HG03280 (cell line): ENCODE results near the gene CACNA1A.
"Not testable (repeated sequence)": the region's sequence is repeated elsewhere in the genome, so short reads cannot be mapped to it uniquely, and the experiment has no call there.

Experiments used
- ATAC-seq: cut with Tn5 transposase; IDR thresholded peaks from one replicate; pipeline ENCODE4 v1.9.1; 2021; ENCODE audit warnings: mild to moderate bottlenecking, moderate library complexity; ENCODE audit not compliant: unreplicated experiment

Gene CACNA1A

GRCh38 chr19:13366529-13367143, 139.6 kb downstream of the CACNA1A start:
- ATAC-seq = no peak

- ATAC-seq = no peak
Observed at GRCh38 chr19:13363954-13364353, 142.3 kb downstream of the CACNA1A start.

GRCh38 chr19:13363245-13363644, 143.0 kb downstream of the CACNA1A start:
- ATAC-seq = no peak

- no peak for ATAC-seq
Observed at GRCh38 chr19:13362668-13363067, 143.6 kb downstream of the CACNA1A start.

- not testable (repeated sequence) for ATAC-seq
Observed at GRCh38 chr19:13361726-13362125, 144.6 kb downstream of the CACNA1A start.

- no peak for ATAC-seq
Observed at GRCh38 chr19:13356686-13357280, 149.5 kb downstream of the CACNA1A start.

- ATAC-seq = no peak
Observed at GRCh38 chr19:13356185-13356584, 150.1 kb downstream of the CACNA1A start.

- ATAC-seq = no peak
Observed at GRCh38 chr19:13355356-13355755, 150.9 kb downstream of the CACNA1A start.

GRCh38 chr19:13353625-13354024, 152.7 kb downstream of the CACNA1A start:
- no peak for ATAC-seq

- no peak for ATAC-seq
Observed at GRCh38 chr19:13350759-13351158, 155.5 kb downstream of the CACNA1A start.

GRCh38 chr19:13350072-13350471, 156.2 kb downstream of the CACNA1A start:
- ATAC-seq = no peak

GRCh38 chr19:13347367-13347766, 158.9 kb downstream of the CACNA1A start:
- no peak for ATAC-seq

- no peak for ATAC-seq
Observed at GRCh38 chr19:13343514-13343913, 162.8 kb downstream of the CACNA1A start.

- no peak for ATAC-seq
Observed at GRCh38 chr19:13342672-13343071, 163.6 kb downstream of the CACNA1A start.

GRCh38 chr19:13339869-13340268, 166.4 kb downstream of the CACNA1A start:
- no peak for ATAC-seq

- no peak for ATAC-seq
Observed at GRCh38 chr19:13337181-13337580, 169.1 kb downstream of the CACNA1A start.

GRCh38 chr19:13334801-13335481, 171.3 kb downstream of the CACNA1A start:
- no peak for ATAC-seq

- ATAC-seq = no peak
Observed at GRCh38 chr19:13330285-13330684, 176.0 kb downstream of the CACNA1A start.

GRCh38 chr19:13329766-13330165, 176.5 kb downstream of the CACNA1A start:
- ATAC-seq = no peak

GRCh38 chr19:13328241-13328640, 178.0 kb downstream of the CACNA1A start:
- ATAC-seq = no peak

- no peak for ATAC-seq
Observed at GRCh38 chr19:13319526-13319925, 186.8 kb downstream of the CACNA1A start.

GRCh38 chr19:13318190-13318589, 188.1 kb downstream of the CACNA1A start:
- ATAC-seq = no peak
